Activated T-cell treated with anti-CD3 and anti-CD28 coated beads for 24 hours (primary cell): ENCODE results near the gene TPCN1.
"Not testable (repeated sequence)": the region's sequence is repeated elsewhere in the genome, so short reads cannot be mapped to it uniquely, and the experiment has no call there.

Source experiments
- DNase-seq: peaks from one replicate; pipeline ENCODE4 v3.0.0-alpha.2; 2020; ENCODE audit warnings: low read depth

TPCN1 gene

DNA sequence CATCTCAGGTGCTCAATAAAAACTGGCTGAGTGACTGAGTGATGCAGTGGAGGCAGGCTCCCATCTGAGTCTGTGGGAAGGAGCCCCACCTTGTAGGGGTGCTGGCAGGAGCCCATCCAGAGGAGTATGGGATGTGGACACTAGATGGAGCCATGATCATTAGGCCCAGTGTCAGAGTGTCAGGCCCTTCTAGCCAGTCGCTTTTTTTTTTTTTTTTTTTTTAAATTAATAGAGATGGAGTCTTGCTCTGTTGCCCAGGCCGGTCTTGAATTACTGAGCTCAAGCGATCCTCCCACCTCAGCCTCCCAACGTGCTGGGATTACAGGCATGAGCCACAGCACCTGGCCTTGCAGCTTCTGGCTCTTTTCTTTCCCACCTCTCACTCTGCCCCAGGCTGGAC, 24.3 kb upstream of the TPCN1 start:
- peak; percentile 35 for DNase-seq

DNA sequence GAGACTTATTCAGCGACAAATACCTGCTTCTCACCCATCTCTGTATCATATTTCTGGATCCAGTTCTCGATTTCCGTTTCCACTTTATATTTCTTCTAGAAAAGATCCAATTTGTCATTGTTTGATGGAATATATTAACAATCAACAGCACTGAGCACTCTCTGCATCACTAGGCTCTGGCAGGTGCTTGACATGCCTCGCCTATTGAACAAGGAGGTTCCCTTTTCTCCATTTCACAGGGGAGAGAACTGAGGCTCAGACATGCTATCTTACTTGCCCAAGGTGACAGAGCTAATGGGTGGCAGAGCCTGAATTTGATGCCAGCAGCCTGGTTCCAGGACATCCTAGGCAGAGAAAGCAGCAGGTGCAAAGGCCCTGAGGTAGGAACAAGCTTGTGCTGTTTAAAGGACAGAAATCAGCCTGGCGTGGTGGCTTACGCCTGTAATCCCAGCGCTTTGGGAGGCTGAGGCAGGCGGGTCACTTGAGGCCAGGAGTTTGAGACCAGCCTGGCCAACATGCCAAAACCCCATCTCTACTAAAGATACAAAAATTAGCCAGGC, 23.7 kb upstream of the TPCN1 start:
- DNase-seq, result no peak

DNA sequence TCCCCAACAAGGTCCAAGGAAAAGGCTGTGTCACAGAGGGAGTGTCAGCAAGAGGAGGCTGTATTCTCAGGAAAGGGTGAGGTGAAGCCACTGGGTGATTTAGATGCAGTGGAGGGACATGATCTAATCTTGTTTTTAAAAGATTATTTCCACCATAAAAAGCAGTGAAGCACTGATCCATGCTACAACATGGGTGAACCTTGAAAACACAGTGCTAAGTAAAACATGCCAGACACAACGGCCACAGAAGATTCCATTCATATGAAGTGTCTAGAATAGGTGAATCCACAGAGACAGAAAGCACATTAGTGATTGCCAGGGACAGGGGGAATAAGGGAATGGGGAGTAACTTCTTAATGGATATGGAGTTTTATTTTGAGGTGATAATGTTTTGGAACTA, 23.0 kb upstream of the TPCN1 start:
- DNase-seq, result no peak

DNA sequence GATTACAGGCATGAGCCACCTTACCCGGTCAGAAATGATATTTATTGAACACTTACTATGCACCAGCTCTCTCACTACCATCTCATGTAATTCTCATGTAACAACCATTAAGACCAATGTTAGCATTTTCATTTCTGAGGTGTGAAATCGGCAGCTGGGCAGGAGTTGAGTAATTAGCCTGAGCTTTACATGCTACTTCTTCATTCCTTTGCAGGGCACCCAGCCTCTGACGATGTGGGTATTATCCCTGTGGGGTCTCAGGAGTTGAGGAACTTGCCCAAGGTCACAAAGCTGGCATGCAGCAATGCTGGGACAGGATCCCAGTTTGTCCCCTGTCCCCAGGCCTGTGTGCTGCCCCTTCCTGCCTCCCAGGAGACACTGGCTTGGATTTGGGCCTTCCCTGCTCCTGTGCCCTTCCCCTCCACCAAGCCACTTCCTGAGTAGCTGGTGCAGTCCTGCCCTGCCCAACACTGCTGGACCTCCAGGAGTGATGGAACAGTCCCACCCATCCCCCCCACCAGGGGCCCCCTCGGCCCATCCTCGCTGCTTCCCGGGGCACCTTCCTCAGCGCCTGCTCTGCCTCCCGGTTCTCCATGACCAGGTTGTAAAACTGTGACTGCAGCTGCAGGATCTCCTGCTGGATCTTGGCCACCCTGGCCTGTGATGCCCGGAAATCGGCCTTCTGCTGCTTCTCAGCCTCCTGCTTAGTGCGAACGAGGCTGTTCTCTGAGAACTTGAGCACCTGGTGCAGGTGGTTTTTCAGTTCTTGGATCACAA, 21.1 kb upstream of the TPCN1 start:
- no peak for DNase-seq

DNA sequence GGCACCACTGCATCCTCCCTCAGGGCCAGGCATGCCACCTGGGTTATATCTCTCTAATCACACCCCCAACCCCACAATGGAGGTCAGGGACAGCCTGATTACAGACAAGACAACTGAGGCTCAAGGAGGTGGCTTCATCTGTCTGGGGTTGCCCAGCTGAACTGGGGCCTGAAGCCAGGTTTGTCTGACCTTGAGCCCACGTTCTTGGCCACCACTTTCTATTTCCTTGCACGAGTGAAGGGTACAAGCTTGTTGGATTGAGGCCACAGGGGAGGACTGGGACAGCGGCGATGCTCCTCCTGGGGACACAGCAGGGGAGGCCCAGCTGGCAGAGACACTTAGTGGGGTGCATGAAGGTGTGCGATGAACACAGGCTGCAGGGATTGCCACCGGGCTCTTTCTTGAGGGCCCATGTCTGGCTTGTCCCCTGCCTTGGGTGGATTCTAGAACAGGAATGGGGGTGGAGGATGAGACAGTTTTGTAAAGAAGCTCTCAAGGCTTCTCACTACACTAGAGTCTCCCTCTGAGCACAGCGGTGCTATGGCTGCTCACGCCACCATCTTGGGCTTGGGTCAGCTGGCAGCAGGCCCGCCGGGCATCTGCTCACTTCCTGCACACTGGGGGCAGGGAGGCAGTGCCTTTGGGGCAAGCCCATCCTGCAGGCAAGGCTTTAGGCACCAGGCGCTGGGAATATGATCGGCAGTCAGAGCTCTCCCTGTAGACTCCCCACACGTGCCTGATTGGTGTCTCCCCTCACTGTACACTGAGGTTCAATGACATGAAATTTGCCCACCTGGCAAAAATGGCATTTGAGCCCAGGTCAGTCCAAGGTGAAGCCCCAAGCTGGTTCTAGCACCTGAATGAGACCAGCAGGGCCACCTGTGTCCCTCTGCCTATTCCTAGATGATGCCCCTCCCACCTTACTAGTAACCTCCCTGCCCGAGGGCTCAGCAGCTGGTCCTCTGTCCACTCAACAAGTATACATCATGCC, 19.8 kb upstream of the TPCN1 start:
- no peak for DNase-seq

DNA sequence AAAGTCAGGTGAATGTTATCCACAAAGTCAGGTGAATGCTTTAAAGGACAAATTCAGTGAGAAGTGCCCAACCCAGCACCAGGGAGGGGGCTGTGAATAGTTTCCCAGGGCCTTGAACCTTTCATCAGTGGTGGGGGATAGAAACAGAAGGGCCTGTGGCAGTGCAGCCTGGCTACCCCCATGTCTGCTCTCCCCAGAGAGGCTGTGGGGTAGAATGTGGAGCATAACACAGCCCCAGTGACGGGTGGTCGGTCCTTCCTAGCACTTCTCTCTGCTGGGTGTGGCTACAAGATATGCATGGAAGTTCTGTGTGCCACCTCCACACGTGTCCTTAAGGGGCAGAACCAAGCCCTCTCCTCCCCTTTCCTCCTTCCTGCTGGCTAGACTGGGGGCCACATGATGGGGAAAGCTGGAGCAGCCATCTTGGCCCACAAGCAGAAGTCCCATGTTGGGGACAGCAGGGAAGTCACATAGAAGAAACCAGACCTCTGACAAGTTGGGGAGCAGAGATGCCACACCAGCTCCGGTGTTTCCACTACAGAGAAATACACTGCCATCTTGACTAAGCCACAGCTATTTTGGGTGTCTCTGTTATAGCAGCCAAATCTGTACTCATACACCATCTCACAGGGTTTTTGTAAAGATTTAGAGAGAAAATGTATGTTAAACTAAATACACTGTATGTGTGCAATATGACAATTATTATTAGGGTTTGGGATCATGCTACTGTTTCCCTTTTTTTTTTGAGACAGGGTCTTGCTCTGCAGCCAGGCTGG, 18.8 kb upstream of the TPCN1 start:
- no peak for DNase-seq

DNA sequence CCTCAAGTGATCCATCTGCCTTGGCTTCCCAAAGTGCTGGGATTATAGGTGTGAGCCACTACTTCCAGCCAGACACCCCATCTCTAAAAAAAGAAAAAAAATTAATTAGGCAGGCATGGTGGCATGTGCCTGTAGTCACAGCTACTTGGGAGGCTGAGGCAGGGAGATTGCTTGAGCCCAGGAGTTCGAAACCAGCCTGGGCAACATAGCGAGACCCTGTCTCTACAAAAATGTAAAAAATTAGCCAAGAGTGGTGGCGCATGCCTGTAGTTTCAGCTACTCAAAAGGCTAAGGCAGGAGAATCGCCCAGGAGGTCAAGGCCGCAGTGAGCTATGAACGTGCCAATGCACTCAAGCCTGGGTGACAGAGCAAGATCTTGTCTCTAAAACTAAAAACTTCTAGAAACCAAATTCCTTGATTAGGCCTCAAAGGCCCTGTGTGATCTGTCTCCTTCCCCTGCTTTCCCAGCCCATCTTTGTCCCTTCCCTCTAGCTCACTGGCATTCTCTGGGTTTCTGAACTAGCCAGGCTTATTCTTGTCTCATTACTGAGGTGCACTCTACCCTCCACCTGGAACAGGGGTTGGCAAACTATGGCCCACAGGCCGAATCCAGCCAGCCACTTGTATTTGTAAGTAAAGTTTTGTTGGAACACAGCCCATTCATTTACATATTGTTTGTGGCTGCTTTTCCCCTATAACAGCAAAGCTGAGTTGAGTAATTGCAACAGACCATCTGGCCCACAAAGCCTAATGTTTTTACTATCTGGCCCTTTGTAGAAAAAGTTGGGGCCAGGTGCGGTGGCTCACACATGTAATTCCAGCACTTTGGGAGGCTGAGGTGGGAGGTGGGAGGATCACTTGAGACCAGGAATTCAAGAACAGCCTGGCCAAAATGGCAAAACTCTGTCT, 17.2 kb upstream of the TPCN1 start:
- DNase-seq, result no peak

DNA sequence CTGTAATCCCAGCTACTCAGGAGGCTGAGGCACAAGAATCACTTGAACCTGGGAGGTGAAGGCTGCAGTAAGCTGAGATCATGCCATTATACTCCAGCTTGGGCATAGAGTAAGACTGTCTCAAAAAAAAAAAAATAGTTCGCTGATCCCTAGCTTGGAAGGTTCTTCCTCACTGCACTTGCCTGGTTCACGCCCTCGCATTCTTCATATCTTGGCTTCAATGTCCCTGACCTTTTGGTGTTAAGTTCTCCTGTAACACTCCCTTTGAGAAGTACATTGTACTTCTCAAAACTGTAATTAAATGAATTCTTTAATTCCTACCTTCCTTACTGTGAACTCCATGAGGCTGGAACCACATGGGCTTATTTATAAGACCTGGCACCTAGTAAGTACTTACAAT, 16.5 kb upstream of the TPCN1 start:
- no peak for DNase-seq

DNA sequence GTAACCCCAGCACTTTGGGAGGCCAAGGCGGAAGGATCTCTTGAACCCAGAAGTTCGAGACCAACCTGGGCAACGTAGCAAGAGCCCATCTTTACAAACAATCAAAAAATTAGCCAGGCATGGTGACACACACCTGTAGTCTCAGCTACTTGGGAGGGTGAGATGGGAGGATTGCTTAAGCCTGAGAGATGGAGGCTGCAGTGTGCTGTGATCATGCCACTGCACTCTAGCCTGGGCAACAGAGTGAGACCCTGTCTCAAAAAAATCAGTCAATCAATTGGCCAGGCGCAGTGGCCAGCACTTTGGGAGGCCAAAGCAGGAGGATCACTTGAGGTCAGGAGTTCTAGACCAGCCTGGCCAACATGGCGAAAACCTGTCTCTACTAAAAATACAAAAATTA, 14.5 kb upstream of the TPCN1 start:
- DNase-seq, result not testable (repeated sequence)

DNA sequence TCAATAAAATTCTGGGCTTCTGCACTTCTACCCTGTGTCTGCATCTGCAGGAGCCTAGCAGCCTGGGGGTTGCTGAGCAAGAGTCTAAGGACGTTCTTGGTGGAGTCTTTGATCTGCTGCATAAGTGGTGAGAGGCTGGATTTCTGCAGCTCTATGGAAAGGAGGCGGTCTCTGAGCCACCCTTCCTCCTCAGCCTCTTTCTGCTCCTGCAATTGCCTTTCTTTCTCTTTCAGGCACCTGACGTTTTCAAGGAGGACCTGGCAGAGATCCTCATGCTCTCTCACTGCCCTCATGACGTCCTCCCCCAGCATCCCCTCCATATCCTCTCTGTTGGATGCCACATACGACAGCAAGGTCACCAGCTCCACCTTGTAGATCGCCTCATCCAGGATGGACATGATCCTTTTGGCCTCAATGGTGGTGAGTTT, 13.6 kb upstream of the TPCN1 start:
- no peak for DNase-seq

DNA sequence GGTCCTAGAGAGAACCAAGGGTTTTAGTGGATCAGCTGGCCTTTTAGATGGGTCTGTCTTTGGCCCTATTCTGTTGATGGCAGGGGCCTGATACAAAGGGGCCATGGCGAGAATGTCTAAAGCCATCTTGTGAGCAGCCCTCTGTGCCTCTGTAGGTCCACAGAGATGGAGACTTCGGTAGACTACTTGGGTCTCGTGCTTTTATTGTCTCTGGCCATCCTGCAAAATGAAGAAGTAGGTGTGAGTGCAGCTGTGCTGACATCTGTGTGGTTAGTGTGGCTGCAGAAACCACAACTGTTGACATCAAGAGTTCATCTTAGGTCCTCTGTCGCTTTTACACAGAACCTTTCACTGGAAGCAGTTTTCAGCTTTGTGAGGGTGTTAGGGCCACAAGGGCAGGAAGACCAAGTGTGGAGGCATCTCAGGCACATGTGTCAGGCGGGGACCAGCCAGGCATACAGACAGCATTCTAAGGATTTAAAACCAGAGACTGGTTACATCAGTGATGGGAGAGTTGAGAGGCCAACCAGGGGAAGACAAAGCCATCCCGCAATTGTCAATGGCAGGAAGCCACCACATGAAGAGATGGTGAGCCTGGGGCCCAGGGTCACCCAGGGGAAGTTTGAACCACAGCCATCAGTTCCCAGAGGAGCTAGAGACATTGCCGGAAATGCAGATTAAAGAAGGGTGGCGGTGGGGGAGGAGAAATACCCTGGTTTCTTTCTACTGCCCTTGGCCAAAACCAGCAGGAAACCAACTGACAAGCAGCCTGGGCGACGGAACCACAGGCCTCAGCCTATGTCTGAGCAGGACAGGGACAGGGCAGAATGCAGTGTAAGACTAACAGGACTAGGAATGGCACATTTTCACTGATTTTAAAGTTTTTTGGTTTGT, 13.0 kb upstream of the TPCN1 start:
- DNase-seq, result peak; percentile 41

DNA sequence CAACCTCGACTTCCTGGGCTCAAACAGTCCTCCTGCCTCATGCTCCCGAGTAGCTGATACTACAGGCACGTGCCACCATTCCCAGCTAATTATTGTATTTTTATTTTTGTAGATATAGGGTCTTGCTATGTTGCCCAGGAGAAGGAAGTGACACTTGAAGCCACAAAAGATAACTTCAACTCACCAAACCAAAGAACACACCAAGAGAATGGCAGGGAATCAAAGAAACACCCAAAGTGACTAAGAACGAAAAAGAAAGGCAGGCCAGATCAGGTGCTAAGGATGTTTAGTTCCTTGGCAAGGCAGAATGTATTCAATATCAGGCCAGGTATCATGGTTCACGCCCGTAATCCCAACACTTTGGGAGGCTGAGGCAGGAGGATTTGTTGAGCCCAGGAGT, 10.1 kb upstream of the TPCN1 start:
- no peak for DNase-seq

DNA sequence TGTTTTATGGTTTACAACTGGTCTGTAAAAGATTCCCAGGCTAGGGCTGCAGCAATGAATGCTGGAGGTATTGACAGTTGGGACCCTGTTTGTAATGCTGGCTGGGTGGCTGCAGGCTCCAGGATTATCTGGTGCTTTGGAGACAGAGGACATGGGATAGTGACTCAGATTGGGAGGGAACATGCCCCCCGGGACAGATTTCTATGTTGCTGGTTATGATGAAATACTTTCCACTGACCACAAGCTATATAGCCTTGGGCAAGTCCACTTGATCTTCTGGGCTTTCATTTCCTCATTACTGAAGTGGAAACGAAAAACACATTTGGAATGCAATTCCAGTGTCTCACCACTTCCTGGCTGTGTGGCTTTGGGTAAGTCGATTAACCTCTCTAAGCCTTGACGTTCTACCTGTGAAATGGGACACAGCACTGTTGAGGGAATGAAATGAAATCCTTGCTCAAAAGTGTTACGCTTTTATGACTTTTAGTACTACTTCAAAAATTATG, 6.3 kb upstream of the TPCN1 start:
- no peak for DNase-seq

DNA sequence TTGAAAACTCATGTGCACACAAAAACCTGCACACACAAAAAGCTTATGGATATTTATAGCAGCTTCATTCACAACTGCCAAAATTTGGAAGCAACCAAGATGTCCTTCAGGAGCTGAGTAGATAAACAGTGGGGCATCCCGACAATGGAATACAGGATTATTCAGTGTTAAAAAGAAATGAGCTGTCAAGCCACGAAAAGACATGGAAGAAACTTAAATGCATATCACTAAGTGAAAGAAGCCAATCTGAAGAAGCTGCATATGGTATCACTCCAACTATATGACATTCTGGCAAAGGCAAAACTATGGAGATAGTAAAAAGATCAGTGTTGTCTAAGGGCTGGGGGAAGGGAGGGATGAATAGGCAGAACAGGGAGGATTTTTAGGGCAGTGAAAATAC, 5.2 kb upstream of the TPCN1 start:
- DNase-seq, result no peak

DNA sequence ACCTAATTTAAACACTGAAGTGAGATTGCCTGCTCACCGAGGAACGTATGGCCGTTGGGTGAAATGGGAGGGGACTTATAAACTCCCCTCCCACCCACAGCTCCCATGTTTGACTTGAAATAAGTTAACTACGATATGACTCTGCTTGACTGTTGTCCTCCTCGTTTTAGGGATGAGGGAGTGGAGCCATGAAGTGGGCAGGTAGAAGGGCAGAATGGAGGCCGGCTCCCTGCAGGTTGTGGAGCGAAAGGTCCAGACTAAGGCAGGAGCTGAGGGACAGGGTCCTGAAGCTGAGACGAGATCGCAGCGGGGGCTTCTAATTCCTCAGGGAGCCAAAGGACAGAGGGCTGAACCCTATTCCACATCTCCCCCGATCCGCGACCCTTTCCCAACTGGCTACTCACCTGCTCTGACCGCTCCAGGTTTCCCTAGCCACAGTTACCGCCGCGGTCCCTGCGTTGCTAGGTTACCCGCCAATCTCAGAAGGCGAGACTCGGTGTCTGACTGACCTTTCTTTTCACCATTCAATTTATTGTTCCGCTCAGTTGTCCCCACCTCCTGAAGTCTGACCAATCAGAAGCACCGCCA, 577 bp upstream of the TPCN1 start:
- DNase-seq, result no peak

DNA sequence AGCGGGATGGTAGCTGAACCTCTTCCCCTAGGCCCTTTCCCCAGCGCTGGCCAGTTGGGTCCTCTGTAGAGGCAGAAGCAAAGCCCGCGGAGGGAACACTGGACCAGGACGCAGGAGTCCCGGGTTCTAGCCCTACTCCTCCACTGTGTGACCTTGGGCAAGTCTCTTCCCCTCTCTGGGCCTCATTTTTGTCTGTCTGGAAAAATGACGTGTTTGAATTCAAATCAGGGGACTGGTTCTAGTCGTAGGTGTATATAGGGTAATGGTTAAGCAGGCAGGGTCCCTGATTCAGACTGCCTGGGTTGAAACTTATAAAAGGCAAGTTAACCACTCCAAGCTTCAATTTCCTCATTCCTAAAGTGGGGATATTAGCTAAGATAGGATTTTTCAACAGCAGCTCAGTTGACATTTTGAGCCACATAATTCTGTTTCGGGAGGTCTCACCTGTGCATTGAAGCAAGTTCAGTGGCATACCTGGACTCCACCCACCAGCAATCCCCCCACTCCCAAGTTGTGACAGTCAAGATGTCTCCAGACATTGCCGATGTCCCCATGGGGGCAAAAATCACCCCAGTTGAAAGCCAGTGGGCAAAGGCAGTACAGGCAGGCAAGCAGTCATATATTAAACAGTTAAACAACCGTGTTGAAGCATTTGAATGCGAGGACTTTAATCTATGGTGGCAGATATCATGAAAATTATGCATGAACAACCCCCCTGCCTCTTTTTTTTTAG, 899 bp downstream of the TPCN1 start:
- peak; percentile 16 for DNase-seq

DNA sequence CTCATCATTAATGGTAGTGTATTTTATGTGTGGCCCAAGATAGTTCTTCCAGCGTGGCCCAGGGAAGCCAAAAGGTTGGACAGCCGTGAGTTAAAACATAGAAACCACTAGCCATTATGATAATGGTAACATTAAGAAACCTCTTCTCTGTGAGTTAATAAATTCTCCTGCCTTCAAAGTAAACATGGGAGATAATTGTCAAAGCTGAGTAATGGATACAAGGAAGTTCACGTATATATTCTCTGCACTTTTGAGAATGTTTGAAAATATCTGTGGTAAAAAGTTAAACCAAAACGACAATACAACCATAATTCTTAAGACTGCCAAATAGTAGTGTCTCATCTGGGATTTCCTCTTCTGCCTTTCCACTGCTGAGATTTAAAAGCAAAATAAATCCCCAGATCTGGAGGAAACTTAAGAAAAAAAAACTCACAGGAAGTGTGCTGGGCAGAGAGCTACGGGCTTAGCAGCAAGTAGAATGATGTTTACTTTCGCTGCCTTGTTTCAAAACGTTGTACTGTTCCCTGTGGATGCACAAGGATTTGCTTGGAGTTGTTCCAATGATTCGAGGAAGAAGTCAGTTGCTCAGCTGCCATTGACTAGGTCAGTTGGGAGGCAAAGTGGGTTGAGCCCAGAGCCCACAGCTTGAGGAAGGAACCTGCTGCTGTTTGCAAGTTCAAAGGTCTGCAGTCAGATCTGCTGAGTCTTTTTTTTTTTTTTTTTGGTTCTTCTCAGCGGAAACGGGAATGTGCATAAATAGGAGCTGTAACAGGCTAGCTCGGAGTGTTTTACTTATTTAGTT, 1.7 kb downstream of the TPCN1 start:
- DNase-seq, result no peak

DNA sequence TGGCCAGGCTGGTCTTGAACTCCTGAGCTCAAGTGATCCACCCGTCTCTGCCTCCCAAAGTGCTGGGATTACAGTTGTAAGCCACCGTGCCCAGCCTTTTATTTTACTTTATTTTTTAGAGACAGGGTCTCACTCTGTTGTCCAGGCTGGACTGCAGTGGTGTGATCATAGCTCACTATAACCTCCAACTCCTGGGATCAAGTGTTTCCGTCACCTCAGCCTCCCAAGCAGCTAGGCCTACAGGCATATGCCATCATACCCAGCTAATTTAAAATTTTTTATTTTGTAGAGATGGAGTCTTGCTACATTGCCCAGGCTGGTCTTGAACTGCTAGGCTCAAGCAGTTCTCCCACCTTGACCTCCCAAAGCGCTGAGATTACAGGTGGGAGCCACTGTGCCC, 3.7 kb downstream of the TPCN1 start:
- no peak for DNase-seq
